Measurements from ENCODE around the gene INSL3.

DNA sequence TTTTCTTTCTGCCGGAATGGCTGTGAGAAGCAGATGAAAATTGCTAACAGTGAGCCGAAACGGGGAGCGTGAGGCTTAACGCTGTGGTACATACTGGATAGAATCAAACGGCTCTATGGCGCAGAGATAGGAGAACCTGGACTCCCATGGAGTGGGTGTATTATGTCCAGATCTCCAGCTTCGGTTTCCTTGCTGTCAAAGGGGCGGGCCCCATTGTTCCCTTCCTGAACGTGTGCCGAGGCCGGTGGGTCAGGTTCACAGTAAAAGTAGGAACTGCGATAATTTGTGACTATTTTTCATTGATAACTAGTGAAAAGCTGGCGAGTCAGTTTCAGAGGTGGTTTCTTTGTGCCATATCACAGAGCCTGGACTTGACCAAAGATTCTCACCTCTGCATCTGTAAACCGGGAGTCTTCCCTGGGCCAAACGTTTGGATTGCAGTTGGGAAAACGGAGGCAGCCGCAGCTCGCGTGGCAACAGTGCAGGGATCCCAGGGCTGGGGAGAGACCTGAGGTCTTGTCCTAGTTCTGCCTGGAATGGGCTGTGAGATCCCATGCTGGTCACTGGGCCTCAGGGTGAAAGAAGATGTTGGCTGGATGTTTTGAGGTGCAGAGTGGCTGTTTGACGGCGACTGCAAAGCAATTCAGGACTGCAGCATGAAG lies 39.1 kb upstream of the INSL3 start:
- TF ChIP-seq POLR2A (IDR thresholded peaks at IDR 0.05) = no peak
- TF ChIP-seq EP300 (IDR thresholded peaks at IDR 0.05) = no peak

All from tibial nerve (tissue), 3 donors.